ACC112 (cell line): ENCODE results near the gene KATNA1.

Source experiments
- H2AFZ ChIP-seq: fragments of 200-600 bp; sonication (generic); one replicate; pipeline ENCODE4 v1.6.0; 2017; ENCODE audit warnings: antibody characterized with exemption, low read length; ENCODE audit not compliant: unreplicated experiment
- H3K27ac ChIP-seq: fragments of 200-600 bp; sonication (generic); 2 replicates; pipeline ENCODE4 v1.5.1; 2014; ENCODE audit warnings: low read depth, mild to moderate bottlenecking, antibody characterized with exemption, low read length, moderate library complexity
- H3K27me3 ChIP-seq: fragments of 200-600 bp; sonication (generic); 2 replicates; pipeline ENCODE4 v1.6.1; 2014; ENCODE audit warnings: mild to moderate bottlenecking, antibody characterized with exemption, low read length, moderate library complexity, mixed read lengths; ENCODE audit not compliant: insufficient read depth
- H3K36me3 ChIP-seq: fragments of 200-600 bp; sonication (generic); 2 replicates; pipeline ENCODE4 v1.6.1; 2016; ENCODE audit warnings: mild to moderate bottlenecking, antibody characterized with exemption, low read length, moderate library complexity, mixed read lengths; ENCODE audit not compliant: insufficient read depth
- H3K4me1 ChIP-seq: fragments of 200-600 bp; sonication (generic); one replicate; pipeline ENCODE4 v1.6.1; 2016; ENCODE audit warnings: low read length, mixed read lengths; ENCODE audit not compliant: insufficient read depth, unreplicated experiment, control insufficient read depth
- H3K4me3 ChIP-seq: fragments of 200-600 bp; sonication (generic); 2 replicates; pipeline ENCODE4 v1.5.1; 2014; ENCODE audit warnings: mild to moderate bottlenecking, low read depth, low read length
- H3K79me2 ChIP-seq: fragments of 200-600 bp; sonication (generic); one replicate; pipeline ENCODE4 v1.6.0; 2016; ENCODE audit warnings: low read length; ENCODE audit not compliant: control insufficient read depth, unreplicated experiment, insufficient read depth

KATNA1 gene

DNA sequence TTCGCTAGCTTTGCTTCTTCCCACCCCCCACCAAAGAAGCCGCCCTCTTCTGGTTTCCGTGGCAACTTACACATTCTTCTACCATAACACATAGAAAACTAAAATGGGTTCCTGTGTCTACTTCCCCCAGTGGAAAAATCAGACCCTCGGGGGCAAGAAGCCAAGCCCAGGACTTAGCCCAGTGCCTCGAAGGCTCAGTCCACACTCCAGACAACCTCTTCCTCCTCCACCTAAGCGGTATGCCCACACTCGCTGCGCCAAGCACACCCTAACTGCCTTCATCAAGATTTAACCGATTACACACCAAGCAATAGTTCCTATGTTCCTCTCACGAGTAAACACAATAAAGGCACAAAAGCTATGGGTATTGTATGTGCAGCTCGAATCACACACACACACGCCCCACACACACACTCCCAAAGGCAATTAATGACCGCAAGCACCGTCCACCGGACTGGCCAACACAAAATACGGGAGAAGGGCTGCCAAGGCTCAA lies 103.2 kb downstream of the KATNA1 start:
- H3K36me3 ChIP-seq: 0 out of 2 replicates have a peak, but pooled peaks cover 3% of the 10 kb centered on the region
- H3K79me2 ChIP-seq: peaks cover 49% of the 10 kb centered on the region
- H3K4me1 ChIP-seq: peaks cover 9% of the 10 kb centered on the region
- H3K4me3 ChIP-seq: peak overlapping the region; percentile 97
- H3K27me3 ChIP-seq: no peaks in the 10 kb centered on the region
- H2AFZ ChIP-seq: peak overlapping the region; percentile 79
- peak overlapping the region; percentile 97 for H3K27ac ChIP-seq
